ENCODE results near the gene SETD3.

DNA sequence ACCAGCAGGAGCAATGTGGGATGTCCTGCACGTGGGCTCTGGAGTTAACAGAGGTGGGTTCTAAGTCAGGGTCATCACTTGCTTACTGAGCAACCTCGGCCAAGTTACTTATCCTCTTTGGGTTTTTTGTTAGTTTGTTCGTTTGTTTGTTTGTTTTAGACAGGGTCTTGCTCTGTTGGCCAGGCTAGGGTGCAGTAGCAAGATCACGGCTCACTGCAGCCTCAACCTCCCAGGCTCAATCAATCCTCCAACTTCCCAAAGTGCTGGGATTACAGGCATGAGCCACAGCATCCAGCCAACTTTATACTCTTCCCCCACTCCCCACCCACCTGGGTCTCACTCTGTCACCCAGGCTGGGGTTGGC lies 78.4 kb downstream of the SETD3 start:
- TF ChIP-seq TAF1 (IDR thresholded peaks at IDR 0.05; ENCODE audit: low read depth), result no peak
- TF ChIP-seq TEAD4 (IDR thresholded peaks at IDR 0.05), result no peak
- no peak for TF ChIP-seq CREB1 (IDR thresholded peaks at IDR 0.05; ENCODE audit: low read depth)
- no peak for TF ChIP-seq EP300 (IDR thresholded peaks at IDR 0.05; ENCODE audit: borderline replicate concordance)
- TF ChIP-seq TCF12 (IDR thresholded peaks at IDR 0.05; ENCODE audit: low read depth), result no peak
- no peak for TF ChIP-seq FOXM1 (IDR thresholded peaks at IDR 0.05; ENCODE audit: borderline replicate concordance, low read depth)
- no peak for TF ChIP-seq REST (IDR thresholded peaks at IDR 0.05; ENCODE audit: low read depth)

Measured in Ishikawa (cell line).